Upper lobe of left lung (tissue), 4 donors: ENCODE results near the gene PDLIM4.

ENCODE experiments used
- EP300 ChIP-seq, 4 donors: sonication (generic); formaldehyde crosslinking; IDR thresholded peaks; one replicate each; pipeline ENCODE4 v1.5.1; 2017; ENCODE audit warnings: antibody characterized with exemption in 4 of 4, control low read depth in 2 of 4
- POLR2A ChIP-seq, 4 donors: fragments of 450-650 bp; IDR thresholded peaks; one replicate each; pipeline ENCODE4 v1.5.1; 2016 to 2017; ENCODE audit warnings: antibody characterized with exemption in 4 of 4, mild to moderate bottlenecking in 2 of 4
- TF ChIP-seq, protein P1 (sequence below), 6 experiments: fragments of 450-650 bp in 4 of 6; fragments of 200-600 bp in 2 of 6; sonication (generic) in 2 of 6; IDR thresholded peaks; one replicate each; pipeline ENCODE4 v1.5.1; 2016 to 2019; ENCODE audit warnings: antibody characterized with exemption in 6 of 6

GRCh38 chr5:132227235-132227484 is 30.3 kb upstream of the PDLIM4 start:
- TF ChIP-seq, protein P1, sequence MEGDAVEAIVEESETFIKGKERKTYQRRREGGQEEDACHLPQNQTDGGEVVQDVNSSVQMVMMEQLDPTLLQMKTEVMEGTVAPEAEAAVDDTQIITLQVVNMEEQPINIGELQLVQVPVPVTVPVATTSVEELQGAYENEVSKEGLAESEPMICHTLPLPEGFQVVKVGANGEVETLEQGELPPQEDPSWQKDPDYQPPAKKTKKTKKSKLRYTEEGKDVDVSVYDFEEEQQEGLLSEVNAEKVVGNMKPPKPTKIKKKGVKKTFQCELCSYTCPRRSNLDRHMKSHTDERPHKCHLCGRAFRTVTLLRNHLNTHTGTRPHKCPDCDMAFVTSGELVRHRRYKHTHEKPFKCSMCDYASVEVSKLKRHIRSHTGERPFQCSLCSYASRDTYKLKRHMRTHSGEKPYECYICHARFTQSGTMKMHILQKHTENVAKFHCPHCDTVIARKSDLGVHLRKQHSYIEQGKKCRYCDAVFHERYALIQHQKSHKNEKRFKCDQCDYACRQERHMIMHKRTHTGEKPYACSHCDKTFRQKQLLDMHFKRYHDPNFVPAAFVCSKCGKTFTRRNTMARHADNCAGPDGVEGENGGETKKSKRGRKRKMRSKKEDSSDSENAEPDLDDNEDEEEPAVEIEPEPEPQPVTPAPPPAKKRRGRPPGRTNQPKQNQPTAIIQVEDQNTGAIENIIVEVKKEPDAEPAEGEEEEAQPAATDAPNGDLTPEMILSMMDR (IDR thresholded peaks at IDR 0.05): no peak
- no peak for TF ChIP-seq EP300 (IDR thresholded peaks at IDR 0.05)
- TF ChIP-seq POLR2A (IDR thresholded peaks at IDR 0.05): no peak
